ENCODE results near the gene ACTRT2. TPM values are rescaled to one million over a fixed set of nuclear protein-coding genes. Genes with fewer than 3 reads are reported as not detected.

Gene ACTRT2
- total and polyA plus RNA-seq, 2 experiments from 2014 or later, result not detected

- Histone ChIP-seq H3K79me2 (no peaks in the 10 kb centered on the region), H3K9me2 (replicated peaks; ENCODE audit: insufficient read depth) (no peaks in the 10 kb centered on the region), H3K27me3 (peaks cover 79% of the 10 kb centered on the region), H3K9me3 (ENCODE audit: low read depth) (no peaks in the 10 kb centered on the region), H3K4me1 (ENCODE audit: insufficient read depth) (peaks cover 22% of the 10 kb centered on the region), H3K4me2 (peak overlapping the region; percentile 83), H4K20me1 (ENCODE audit: insufficient read depth, poor library complexity, severe bottlenecking) (no peaks in the 10 kb centered on the region), H3K36me3 (replicated peaks; ENCODE audit: insufficient read depth, low read depth) (no peaks in the 10 kb centered on the region), H2AFZ (no peak overlapping the region), H3K27ac (no peak overlapping the region), H3K4me3 (no peak overlapping the region)
- DNase-seq (ENCODE audit: low spot score), result no peak
- WGBS (ENCODE audit: low lambda C conversion rate, missing lambda C conversion rate), result 8% methylated on average over 87 of the region's 91 CpGs
- TF ChIP-seq EZH2 (IDR thresholded peaks at IDR 0.05; ENCODE audit: borderline replicate concordance) (peak; percentile 98), EZH2phosphoT487 (IDR thresholded peaks at IDR 0.05; ENCODE audit: low read depth, severe bottlenecking, unreplicated experiment) (peak; percentile 72)
- TF ChIP-seq, protein P1, sequence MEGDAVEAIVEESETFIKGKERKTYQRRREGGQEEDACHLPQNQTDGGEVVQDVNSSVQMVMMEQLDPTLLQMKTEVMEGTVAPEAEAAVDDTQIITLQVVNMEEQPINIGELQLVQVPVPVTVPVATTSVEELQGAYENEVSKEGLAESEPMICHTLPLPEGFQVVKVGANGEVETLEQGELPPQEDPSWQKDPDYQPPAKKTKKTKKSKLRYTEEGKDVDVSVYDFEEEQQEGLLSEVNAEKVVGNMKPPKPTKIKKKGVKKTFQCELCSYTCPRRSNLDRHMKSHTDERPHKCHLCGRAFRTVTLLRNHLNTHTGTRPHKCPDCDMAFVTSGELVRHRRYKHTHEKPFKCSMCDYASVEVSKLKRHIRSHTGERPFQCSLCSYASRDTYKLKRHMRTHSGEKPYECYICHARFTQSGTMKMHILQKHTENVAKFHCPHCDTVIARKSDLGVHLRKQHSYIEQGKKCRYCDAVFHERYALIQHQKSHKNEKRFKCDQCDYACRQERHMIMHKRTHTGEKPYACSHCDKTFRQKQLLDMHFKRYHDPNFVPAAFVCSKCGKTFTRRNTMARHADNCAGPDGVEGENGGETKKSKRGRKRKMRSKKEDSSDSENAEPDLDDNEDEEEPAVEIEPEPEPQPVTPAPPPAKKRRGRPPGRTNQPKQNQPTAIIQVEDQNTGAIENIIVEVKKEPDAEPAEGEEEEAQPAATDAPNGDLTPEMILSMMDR (IDR thresholded peaks at IDR 0.05; ENCODE audit: poor library complexity), result no peak
Measured at GRCh38 chr1:3063379-3064295, 42.4 kb downstream of the ACTRT2 start.

DNA sequence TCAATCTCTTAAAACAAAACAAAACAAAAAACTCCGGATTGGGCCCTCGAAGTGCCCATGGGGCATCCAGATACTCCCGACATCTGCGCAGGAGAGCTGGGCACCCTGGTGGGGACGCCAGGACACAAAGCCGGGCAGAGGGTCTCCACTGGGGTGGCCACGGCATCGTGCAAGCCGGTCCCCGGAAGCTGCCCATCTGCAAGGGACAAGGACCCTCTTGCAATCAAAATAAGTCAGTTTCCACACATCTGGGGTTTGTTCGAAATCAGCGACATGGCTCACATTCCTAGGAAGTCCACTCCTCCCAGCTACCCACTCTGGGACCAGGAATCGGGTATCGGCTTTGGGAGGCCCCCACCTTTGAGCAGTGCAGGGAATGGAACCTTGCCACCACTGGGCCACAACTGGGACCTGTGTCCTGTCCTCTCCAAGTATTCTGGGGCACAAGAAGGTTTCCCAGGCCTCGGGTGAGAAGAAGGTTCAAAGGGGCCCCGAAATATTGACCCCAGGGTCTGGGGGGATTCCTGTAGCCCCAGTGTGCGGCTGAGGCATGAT, 43.1 kb downstream of the ACTRT2 start:
- H2AFZ ChIP-seq, result no peak overlapping the region
- no peak overlapping the region for H3K4me3 ChIP-seq
- no peaks in the 10 kb centered on the region for H3K79me2 ChIP-seq
- H3K4me2 ChIP-seq, result peak overlapping the region; percentile 83
- no peak for TF ChIP-seq EZH2 (IDR thresholded peaks at IDR 0.05; ENCODE audit: borderline replicate concordance)
- no peak for TF ChIP-seq EZH2phosphoT487 (IDR thresholded peaks at IDR 0.05; ENCODE audit: low read depth, severe bottlenecking, unreplicated experiment)
- TF ChIP-seq, protein P1 (IDR thresholded peaks at IDR 0.05; ENCODE audit: poor library complexity), result no peak
- no peak for DNase-seq (ENCODE audit: low spot score)
- H3K27ac ChIP-seq, result no peak overlapping the region
- WGBS (ENCODE audit: low lambda C conversion rate, missing lambda C conversion rate), result 79% methylated on average over 17 of the region's 17 CpGs
- peaks cover 72% of the 10 kb centered on the region for H3K27me3 ChIP-seq
- no peaks in the 10 kb centered on the region for H4K20me1 ChIP-seq (ENCODE audit: insufficient read depth, poor library complexity, severe bottlenecking)
- peaks cover 24% of the 10 kb centered on the region for H3K4me1 ChIP-seq (ENCODE audit: insufficient read depth)
- no peaks in the 10 kb centered on the region for H3K9me3 ChIP-seq (ENCODE audit: low read depth)
- H3K36me3 ChIP-seq (replicated peaks; ENCODE audit: insufficient read depth, low read depth), result no peaks in the 10 kb centered on the region
- no peaks in the 10 kb centered on the region for H3K9me2 ChIP-seq (replicated peaks; ENCODE audit: insufficient read depth)

- Histone ChIP-seq H3K9me3 (ENCODE audit: low read depth) (no peaks in the 10 kb centered on the region), H3K4me3 (no peak overlapping the region), H3K36me3 (replicated peaks; ENCODE audit: insufficient read depth, low read depth) (no peaks in the 10 kb centered on the region), H4K20me1 (ENCODE audit: insufficient read depth, poor library complexity, severe bottlenecking) (no peaks in the 10 kb centered on the region), H3K4me2 (no peak overlapping the region), H3K27ac (no peak overlapping the region), H3K9me2 (replicated peaks; ENCODE audit: insufficient read depth) (no peaks in the 10 kb centered on the region), H2AFZ (no peak overlapping the region), H3K79me2 (no peaks in the 10 kb centered on the region), H3K4me1 (ENCODE audit: insufficient read depth) (peaks cover 24% of the 10 kb centered on the region), H3K27me3 (peaks cover 69% of the 10 kb centered on the region)
- TF ChIP-seq, protein P1 (IDR thresholded peaks at IDR 0.05; ENCODE audit: poor library complexity), result no peak
- 81% methylated on average over 9 of the region's 9 CpGs for WGBS (ENCODE audit: low lambda C conversion rate, missing lambda C conversion rate)
- DNase-seq (ENCODE audit: low spot score), result no peak
Measured at GRCh38 chr1:3064901-3065300, 43.6 kb downstream of the ACTRT2 start.

Measured in hepatocyte (in vitro differentiated cells).